Heart left ventricle (tissue), 16 donors: Measurements from ENCODE around the gene RBBP8. TPM values are rescaled to one million over a fixed set of nuclear protein-coding genes. Genes with fewer than 3 reads are reported as not detected.

Source experiments
- ATAC-seq, 4 donors: fragments of 200-7000 bp; cut with Tn5 transposase; one replicate each; pipeline ENCODE4 v1.9.1; 2020 to 2022; ENCODE audit warnings: moderate library complexity in 4 of 4, mild to moderate bottlenecking in 3 of 4, moderate number of reproducible peaks in 1 of 4
- DNase-seq, 5 donors: peaks; one replicate each; pipeline ENCODE4 v3.0.0-alpha.2; 2020
- H3K27ac ChIP-seq, 12 donors: fragments of 200-600 bp; sonication (generic) in 4 of 12; one replicate each; pipeline versions ENCODE4 v1.5.0 to v1.8.0; 2016 to 2022; ENCODE audit warnings: mild to moderate bottlenecking in 2 of 12
- H3K27me3 ChIP-seq, 9 donors: fragments of 200-600 bp; sonication (generic) in 2 of 9; one replicate each; pipeline versions ENCODE4 v1.5.1 to v1.8.0; 2016 to 2022; ENCODE audit warnings: mild to moderate bottlenecking in 3 of 9
- H3K36me3 ChIP-seq, 9 donors: fragments of 200-600 bp; sonication (generic) in 2 of 9; one replicate each; pipeline versions ENCODE4 v1.5.0 to v1.8.0; 2018 to 2022; ENCODE audit warnings: mild to moderate bottlenecking in 2 of 9
- H3K4me1 ChIP-seq, 12 donors: fragments of 200-600 bp; sonication (generic) in 4 of 12; one replicate each; pipeline versions ENCODE4 v1.5.0 to v1.8.0; 2016 to 2022; ENCODE audit warnings: mild to moderate bottlenecking in 3 of 12
- H3K4me3 ChIP-seq, 12 donors: fragments of 200-600 bp; sonication (generic) in 4 of 12; one replicate each; pipeline versions ENCODE4 v1.5.0 to v1.8.0; 2017 to 2022; ENCODE audit warnings: mild to moderate bottlenecking in 9 of 12, moderate library complexity in 4 of 12
- H3K9me3 ChIP-seq, 12 donors: fragments of 200-600 bp; sonication (generic) in 4 of 12; one replicate each; pipeline versions ENCODE4 v1.5.0 to v1.8.0; 2016 to 2022; ENCODE audit warnings: mild to moderate bottlenecking in 1 of 12
- POLR2A ChIP-seq, 2 donors: fragments of 450-650 bp; IDR thresholded peaks; one replicate each; pipeline ENCODE4 v1.6.1; 2017; ENCODE audit warnings: antibody characterized with exemption in 2 of 2, mild to moderate bottlenecking in 2 of 2, moderate library complexity in 2 of 2
- WGBS, 4 donors: extraction: QIAGEN DNeasy Blood & Tissue Kit in 2 of 4; methylation state at CpG; one replicate each; pipeline versions ENCODE4 v1.1.5 to v1.1.7; 2013 to 2018; 5-methylcytosine and 5-hydroxymethylcytosine counted together
- intact Hi-C, 10 donors: fragments of 100-400 bp; cut with DNase I; formaldehyde crosslinking; loops; one replicate each; pipeline versions ENCODE4 v1.11.1 to v1.14.2; 2022
- microRNA counts, 2 donors: library from miRNA; unstranded; fragments of <30 nt; microRNA quantifications; one replicate each; lab custom pipeline; 2016
- polyA plus RNA-seq, 2 donors: library from polyadenylated mRNA; stranded (reverse); fragments of 200-250 nt; gene quantifications; one replicate each; pipeline ENCODE4 v1.2.3, GENCODE V29; 2013
- total RNA-seq, 9 donors: library from RNA; depleted of rRNA in 2 of 9; stranded (reverse); fragments of >200 nt in 2 of 9; fragmentation: NEBNext Ultra II Directional in 3 of 9; extraction: Animal tissue kit (Norgen Biotek cat#: 25700) in 3 of 9; gene quantifications; one replicate each; pipeline versions ENCODE4 v1.1.0 to v1.2.4, GENCODE V29; 2016 to 2023
- TF ChIP-seq, protein P1 (sequence below), 12 donors: fragments of 200-600 bp; sonication (generic) in 4 of 12; IDR thresholded peaks; one replicate each; pipeline versions ENCODE4 v1.5.0 to v1.8.0; 2018 to 2022; ENCODE audit warnings: antibody characterized with exemption in 12 of 12, mild to moderate bottlenecking in 5 of 12
- donor health status: ischemic (EF 13 %, LVEDD 7.1; RV severe dilation, severe dysfunction).
- donor health status: healthy with polysubstance abuse.
- donor health status: DM: no; HTN: yes; CAD: no.
- donor health status: DM: no; HTN: no; CAD: no.
- donor health status: ischemic (EF 25% LVEDD 6.9; RV normal size, moderate dysfunction).
- donor health status: ischemic (EF 25% LVEDD 5.7; RV mildly dilated, moderate dysfunction).
- donor health status: healthy.
- donor health status: DM: yes; HTN: yes; CAD: no.
- donor health status: ischemic (EF 35%, LVEDD 5.7; RV mildly dilated, moderate dysfunction).
- donor health status: nonischemic (EF 11% LVEDD 7.7; RV severe dilation, severe dysfunction).
- donor health status: DM: yes; HTN: yes; CAD: no.
- donor health status: PGD.
- donor health status: ischemic (EF 29% LVEDD 5.4; RV normal size, mild dysfunction).
- donor health status: nonischemic (EF 23%, LVEDD 6.1; RV moderate dilation, normal function).

The RBBP8 gene
- total and polyA plus RNA-seq, 11 donors = 5.1 to 12.2 (median 8.8) TPM

DNA sequence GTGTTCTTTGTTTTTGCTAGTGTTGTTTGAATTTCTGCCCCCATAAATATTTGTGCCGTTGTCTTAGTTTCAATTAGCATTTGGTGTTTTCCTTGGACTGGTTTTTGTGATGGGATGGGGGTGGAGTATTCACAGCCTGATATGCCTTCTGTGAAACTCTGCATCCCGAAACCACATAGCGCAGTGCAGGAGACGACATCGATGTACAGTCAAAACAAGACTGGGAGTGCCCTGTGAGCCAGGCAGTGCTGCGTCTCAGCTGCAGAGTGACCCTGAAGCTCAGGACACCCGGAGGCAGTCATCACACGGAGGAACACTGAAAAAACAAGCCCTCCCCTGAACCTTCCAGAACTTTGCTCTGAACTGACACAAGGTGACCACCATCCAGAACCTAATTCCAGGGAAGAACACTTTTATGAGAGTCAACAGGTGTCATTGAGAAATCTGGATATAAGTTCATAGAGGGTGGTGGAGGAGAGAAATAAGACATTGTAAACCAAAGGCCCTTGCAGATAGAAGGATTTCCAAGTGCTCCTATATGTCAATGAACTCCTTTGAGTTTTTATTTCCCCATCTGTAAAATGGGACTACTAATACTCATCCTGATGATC, 141.0 kb downstream of the RBBP8 start:
- H3K27ac ChIP-seq = no peak overlapping the region
- ATAC-seq = peak in 1 of 4 donors; percentile 39
- intact Hi-C loops = no loop called here

More for the DNA sequence above, 141.0 kb downstream of the RBBP8 start:
- no peak for TF ChIP-seq POLR2A (IDR thresholded peaks at IDR 0.05)
- TF ChIP-seq, protein P1, sequence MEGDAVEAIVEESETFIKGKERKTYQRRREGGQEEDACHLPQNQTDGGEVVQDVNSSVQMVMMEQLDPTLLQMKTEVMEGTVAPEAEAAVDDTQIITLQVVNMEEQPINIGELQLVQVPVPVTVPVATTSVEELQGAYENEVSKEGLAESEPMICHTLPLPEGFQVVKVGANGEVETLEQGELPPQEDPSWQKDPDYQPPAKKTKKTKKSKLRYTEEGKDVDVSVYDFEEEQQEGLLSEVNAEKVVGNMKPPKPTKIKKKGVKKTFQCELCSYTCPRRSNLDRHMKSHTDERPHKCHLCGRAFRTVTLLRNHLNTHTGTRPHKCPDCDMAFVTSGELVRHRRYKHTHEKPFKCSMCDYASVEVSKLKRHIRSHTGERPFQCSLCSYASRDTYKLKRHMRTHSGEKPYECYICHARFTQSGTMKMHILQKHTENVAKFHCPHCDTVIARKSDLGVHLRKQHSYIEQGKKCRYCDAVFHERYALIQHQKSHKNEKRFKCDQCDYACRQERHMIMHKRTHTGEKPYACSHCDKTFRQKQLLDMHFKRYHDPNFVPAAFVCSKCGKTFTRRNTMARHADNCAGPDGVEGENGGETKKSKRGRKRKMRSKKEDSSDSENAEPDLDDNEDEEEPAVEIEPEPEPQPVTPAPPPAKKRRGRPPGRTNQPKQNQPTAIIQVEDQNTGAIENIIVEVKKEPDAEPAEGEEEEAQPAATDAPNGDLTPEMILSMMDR (IDR thresholded peaks at IDR 0.05) = no peak
- DNase-seq = no peak
- Histone ChIP-seq H3K36me3 (no peaks in the 10 kb centered on the region), H3K27me3 (no peaks in the 10 kb centered on the region), H3K4me3 (no peak overlapping the region), H3K4me1 (peaks cover 0 to 50% (median 0%) of the 10 kb centered on the region in 12 donors), H3K9me3 (no peaks in the 10 kb centered on the region)
- 53 to 62% (median 55%) methylated on average over 8 of the region's 8 CpGs for WGBS, 4 donors

MicroRNAs within 50 kb of the gene (microRNA counts, 767-probe panel; counts per million panel counts)
- 0 to 1,378 counts per million in 2 donors for microRNA hsa-miR-4741 (lab: Ali Mortazavi, UCI)

Other genes with a start within 250 kb of the RBBP8 start
- 1 to 10 TPM in 7 of 9 donors, under 1 TPM in 2; 0.28 to 7.2 (median 2.3) TPM for gene CABLES1, start 202.2 kb downstream of the RBBP8 start, total RNA-seq
- gene CABLES1, start 202.2 kb downstream of the RBBP8 start, polyA plus RNA-seq = 1 to 10 TPM in 1 of 2 donors, under 1 TPM in 1; 0.88 to 1.5 TPM